PFSK-1 (cell line): ENCODE measurements around the gene OGFR.

Experiments used
- POLR2AphosphoS5 ChIP-seq: IDR thresholded peaks from 2 replicates; pipeline ENCODE4 v1.6.1; 2012; ENCODE audit warnings: low read depth, mild to moderate bottlenecking, control low read depth, low read length, moderate library complexity
- TAF1 ChIP-seq: IDR thresholded peaks from 2 replicates; pipeline ENCODE4 v1.6.1; 2012; ENCODE audit warnings: low read length, control low read depth, borderline replicate concordance; ENCODE audit not compliant: insufficient read depth
- TF ChIP-seq, protein P1 (sequence below), 2 experiments: IDR thresholded peaks; 2 replicates each; pipeline versions ENCODE4 v1.6.1 to v1.8.0; 2011 to 2012; ENCODE audit warnings: low read depth in 2 of 2, low read length in 2 of 2, control low read depth in 1 of 2, inconsistent platforms in 1 of 2, mild to moderate bottlenecking in 1 of 2, moderate library complexity in 1 of 2; ENCODE audit not compliant: insufficient read depth in 1 of 2

DNA sequence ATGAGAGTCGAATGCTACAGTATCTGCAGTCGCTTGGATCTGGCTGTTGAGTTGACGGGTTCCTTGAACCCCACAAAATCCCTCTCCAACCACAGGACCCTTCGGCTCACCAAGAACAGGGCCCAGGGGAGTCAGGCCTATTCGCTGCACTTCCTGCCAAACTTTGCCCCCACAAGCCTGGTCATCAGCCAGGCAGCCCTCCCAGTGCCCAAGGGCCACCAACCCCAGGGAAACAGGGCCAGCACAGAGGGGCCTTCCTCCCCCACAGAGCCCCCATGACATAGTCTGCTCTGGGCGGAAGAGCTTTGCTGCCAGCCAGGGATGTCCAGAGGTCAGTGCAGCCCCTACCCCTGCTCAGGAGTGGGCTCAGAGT is 42.9 kb upstream of the OGFR start:
- no peak for TF ChIP-seq TAF1
- no peak for TF ChIP-seq POLR2AphosphoS5
- TF ChIP-seq, protein P1, sequence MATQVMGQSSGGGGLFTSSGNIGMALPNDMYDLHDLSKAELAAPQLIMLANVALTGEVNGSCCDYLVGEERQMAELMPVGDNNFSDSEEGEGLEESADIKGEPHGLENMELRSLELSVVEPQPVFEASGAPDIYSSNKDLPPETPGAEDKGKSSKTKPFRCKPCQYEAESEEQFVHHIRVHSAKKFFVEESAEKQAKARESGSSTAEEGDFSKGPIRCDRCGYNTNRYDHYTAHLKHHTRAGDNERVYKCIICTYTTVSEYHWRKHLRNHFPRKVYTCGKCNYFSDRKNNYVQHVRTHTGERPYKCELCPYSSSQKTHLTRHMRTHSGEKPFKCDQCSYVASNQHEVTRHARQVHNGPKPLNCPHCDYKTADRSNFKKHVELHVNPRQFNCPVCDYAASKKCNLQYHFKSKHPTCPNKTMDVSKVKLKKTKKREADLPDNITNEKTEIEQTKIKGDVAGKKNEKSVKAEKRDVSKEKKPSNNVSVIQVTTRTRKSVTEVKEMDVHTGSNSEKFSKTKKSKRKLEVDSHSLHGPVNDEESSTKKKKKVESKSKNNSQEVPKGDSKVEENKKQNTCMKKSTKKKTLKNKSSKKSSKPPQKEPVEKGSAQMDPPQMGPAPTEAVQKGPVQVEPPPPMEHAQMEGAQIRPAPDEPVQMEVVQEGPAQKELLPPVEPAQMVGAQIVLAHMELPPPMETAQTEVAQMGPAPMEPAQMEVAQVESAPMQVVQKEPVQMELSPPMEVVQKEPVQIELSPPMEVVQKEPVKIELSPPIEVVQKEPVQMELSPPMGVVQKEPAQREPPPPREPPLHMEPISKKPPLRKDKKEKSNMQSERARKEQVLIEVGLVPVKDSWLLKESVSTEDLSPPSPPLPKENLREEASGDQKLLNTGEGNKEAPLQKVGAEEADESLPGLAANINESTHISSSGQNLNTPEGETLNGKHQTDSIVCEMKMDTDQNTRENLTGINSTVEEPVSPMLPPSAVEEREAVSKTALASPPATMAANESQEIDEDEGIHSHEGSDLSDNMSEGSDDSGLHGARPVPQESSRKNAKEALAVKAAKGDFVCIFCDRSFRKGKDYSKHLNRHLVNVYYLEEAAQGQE (IDR thresholded peaks at IDR 0.05; ENCODE audit: insufficient read depth in 1 of 2, low read depth in 2 of 2, low read length in 2 of 2): no peak
